HG02610 (cell line): Measurements from ENCODE around the gene TIMM10.
"Not testable (repeated sequence)": the region's sequence is repeated elsewhere in the genome, so short reads cannot be mapped to it uniquely, and the experiment has no call there.

Experiments used
- ATAC-seq: cut with Tn5 transposase; IDR thresholded peaks from one replicate; pipeline ENCODE4 v1.9.1; 2021; ENCODE audit warnings: mild to moderate bottlenecking, moderate library complexity; ENCODE audit not compliant: unreplicated experiment

Gene TIMM10

DNA sequence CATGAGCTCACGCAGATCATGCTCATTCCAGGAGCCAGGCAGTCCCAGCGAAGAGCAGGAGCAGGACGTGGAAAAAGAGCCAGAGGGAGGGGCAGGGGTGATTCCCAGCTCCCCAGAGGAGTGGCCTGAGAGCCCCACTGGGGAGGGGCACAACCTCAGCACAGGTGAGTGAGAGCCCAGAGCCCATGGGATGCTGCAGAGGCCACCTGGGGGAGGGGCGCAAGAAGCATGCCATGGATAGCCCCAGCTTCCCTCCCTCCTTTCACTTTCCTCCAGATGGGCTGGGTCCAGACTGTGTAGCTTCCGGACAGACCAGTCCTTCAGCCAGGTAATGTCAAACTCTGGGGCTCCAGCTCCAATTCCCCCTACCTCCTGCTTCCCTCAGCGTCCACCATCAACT, 13.0 kb upstream of the TIMM10 start:
- ATAC-seq: no peak

DNA sequence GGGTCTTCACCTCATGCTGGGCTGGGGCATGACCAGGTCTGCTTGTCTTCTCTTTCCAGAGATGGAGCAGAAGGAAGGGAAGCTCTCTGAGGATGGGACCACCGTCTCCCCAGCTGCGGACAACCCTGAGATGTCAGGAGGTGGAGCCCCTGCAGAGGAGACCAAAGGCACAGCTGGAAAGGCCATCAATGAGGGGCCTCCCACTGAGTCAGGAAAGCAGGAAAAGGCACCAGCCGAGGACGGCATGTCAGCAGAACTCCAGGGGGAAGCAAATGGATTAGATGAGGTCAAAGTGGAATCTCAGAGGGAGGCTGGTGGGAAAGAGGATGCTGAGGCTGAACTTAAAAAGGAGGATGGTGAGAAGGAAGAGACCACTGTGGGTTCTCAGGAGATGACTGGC, 12.0 kb upstream of the TIMM10 start:
- ATAC-seq: no peak

DNA sequence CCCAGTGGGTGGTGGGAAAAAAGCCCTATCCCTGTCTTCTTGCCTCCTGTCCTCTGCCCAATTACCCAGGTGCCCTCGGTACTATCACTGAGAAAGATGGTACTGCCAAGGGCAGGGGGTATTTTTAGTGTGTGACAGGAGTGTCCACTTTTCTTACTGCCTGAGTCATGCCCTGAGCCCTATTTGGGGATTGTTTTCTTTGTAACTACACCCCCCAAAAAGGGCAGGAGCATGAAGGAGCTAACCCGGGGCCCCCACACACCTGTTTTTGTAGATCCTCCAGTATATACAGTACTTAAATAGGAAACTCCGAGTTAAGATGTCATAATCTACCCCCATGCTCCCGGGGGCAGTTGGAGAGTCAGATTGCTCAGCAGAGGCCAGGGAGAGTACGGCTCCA, 10.6 kb upstream of the TIMM10 start:
- no peak for ATAC-seq

DNA sequence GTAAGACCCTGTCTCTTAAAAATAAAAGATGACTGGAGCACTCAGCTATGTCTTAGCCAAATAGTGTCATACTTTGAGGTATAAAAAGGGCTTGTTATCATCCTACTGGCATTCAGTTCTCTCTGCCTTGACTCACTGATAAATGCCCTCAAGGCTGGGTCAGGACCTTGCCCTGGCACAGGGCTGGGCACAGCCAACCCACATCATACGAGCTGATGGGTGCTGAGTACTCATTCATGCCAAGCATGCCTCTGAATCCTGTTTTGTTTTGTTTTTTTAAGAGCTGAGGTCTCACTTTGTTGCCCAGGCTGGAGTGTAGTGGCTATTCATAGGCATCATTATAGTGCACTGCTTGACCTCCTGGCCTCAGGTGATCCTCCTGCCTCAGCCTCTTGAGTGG, 8.8 kb upstream of the TIMM10 start:
- ATAC-seq: no peak

DNA sequence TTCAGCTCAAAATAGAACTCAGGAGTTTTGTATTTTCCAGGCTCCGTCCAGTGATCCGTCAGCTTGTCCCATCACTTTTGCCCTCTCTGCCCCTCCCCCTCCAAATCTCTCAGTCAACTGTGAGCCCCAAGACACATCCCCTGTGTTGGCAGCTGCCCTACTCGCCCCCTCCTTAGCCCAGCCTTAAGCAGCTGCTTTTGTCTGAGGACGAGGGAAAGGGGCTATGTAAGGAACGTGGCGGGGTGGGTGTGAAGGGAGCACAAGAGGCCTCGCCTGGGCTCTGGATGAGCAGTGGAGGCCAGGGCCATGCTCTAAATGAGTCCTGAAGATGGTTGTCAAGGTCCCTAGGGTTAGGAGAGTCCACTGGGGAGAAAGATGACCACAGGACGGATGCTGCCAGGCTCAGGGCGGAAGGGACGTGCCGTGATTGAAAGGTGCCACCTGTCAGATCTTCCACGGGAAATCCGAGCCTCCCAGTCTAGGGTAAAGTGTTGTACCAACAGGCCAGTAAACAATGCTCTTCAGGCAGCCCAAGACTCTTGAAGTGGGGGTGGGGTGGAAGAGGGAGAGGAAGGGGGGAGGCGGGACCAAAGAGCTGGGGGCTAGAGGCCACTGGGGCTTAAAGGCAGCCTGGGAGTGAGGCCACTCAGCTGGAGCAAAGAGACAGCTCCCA, 6.5 kb upstream of the TIMM10 start, which contains the start of gene SMTNL1:
SMTNL1 (plus strand) TSS at position 649 of the 673 bp plus-strand sequence. CDS start 5,048 bp downstream, outside the sequence.
- no peak for ATAC-seq

DNA sequence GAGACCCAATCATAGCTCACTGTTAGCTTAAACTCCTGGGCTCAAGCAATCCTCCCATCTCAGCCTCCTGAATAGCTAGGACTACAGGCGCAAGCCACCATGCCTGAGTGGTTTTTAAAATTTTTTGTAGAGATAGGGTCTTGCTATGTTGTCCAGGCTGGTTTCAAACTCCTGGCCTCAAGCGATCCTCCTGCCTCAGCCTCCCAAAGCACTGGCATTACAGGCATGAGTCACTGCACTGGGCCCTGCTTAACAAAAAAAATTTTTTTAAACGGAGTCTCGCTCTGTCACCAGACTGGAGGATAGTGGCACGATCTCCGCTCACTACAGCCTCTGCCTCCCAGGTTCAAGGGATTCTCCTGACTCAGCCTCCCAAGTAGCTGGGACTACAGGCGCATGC, 3.9 kb upstream of the TIMM10 start:
- ATAC-seq: not testable (repeated sequence)

DNA sequence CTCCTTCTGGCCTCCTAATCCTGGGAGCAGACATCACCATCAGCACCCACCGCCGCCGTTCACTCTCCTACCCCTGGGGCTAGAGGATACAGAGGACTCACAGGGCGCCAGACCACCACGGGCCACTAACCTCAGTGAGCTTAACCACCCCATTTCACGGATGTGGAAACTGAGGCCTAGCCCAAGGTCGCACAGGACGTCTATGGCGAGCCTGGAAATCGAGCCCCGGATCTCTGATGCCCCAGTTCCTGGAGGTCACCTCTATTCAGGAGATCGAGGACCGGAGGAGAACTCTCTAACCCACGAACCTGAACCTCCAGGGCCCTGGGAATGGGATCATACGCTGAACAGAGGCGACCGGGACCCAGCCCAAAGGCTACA, 349 bp downstream of the TIMM10 start:
- ATAC-seq: no peak

DNA sequence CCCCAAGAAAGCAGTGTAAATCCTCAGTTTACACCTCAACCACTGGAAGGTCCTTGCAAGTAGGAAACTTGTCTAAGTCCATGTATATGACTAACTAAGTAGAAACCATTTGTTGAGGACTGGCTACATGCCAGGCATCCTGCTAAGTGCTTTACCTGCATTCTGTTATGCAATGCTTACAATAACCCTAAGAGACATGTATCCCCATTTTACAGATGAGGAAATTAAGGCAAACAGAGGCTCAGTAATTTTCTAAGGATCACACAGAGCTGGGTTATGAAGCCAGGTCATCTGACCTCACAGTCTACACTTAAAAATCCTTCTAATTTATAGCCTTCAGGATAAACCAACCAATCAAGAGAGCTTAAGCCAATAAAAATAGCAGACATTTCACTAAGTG, 1.5 kb downstream of the TIMM10 start:
- no peak for ATAC-seq

DNA sequence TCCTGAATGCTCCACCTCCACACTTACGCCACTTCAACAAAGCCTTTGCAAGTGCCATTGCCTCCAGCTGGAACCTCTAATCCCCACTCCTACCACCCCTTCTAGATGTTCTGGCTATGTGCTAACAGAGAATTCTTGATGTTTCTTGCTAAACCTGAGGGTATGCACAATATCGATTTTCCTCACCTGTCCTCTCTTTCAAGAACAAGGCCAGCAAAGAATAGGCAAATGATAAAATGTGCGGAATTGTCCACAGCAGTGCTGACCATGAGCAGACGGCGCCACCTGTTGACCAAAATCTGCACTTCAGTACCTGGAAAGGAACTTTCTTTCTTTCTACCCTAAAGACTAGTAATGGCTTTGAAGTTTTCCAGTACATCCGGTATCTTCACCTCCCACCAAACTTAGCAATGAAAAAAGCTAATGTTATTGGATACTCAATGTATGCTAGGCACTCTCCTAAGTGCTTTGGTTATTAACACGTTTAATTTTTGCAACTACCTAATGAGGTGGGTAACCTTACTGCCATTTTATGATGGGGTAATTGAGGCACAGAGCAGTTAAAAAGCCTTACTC, 3.4 kb downstream of the TIMM10 start:
- no peak for ATAC-seq

DNA sequence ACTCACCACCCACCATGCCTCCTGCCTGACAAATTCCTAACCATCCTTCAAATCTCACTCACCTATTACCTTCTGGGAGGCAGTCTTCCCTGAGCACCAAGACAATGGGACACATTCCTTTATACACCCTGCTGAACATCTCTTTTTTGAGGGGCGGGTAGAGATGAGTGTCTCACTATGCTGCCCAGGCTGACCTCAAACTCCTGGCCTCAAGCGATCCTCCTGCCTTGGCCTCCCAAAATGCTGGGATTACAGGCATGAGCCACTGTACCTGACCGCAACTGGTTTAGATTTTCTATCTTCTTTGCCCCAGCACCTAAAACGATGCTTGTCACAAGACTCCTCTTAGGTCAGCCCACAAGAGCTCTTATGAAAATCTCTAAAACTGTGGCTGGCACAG, 7.1 kb downstream of the TIMM10 start:
- no peak for ATAC-seq

DNA sequence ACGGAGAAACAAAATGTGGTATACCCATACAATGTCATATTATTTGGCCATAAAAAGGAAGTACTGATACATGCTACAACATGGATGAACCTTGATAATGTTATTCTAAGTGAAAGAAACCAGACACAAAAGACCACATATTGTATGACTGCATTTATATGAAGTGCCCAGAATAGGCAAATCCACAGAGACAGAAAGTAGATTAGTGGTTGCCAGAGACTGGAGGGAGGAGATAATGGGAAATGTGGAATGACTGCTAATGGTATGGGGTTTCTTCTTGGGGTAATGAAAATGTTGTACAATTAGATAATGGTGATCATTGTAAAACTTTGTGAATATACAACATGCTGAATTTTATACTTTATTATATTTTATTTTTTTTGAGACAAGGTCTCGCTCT, 9.4 kb downstream of the TIMM10 start:
- ATAC-seq: no peak

DNA sequence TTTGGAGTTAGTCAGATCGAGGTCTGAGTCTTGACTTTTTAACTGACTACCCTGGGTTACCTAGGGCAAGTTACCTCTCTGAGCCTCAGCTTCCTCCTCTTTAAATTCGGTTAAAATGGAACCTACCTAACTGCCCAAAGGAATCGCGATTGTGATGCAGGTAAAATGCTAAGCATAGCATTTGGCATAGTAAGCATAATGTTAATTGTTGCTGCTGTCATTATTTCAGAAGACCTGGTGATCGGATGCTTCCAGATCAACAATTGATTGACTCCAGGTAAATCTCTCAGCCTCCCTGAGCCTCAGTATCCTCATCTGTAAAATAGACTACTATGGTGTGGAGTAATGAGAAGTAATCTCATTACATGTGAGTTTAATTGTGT, 14.5 kb downstream of the TIMM10 start:
- ATAC-seq: no peak

DNA sequence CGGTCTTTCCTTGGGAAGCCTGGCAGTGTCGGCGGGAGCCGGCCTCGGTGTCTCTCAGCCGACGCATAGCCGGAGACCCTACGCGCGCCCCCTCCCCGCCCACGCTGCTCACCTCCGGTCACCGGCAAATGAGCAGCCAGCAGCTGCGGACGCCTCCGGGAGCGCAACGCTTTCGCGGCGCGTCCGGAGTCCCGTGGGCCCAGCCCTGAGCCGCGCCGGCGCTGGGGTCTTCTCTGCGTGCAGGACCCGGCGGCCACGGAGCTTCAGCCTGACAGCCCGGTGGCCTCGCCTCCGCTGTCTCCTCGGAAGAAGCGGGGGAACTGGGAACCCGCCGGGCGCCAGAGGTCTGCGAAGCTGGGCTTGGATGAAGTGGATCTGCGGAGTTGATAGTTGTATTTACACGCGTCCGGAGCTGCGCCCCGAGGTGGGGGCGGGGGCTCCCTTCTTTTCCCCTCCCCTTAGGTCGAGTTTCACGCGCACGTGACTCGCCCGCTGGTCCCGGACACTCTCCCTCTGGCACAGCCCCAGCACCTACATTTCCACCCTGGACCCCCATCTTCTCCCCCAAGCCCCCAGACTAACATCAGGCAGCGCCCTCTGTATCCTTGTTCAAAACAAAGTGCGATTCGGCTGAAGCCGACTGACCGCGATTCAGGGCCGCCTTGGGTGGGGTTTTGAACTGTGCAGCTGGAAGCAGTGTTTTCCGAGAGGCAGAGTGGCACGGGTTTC, 15.1 kb downstream of the TIMM10 start, which contains the start of gene SLC43A1:
SLC43A1 (minus strand) TSS at position 371 of the 729 bp plus-strand sequence. CDS start 1,591 bp downstream, outside the sequence.
- peak; percentile 24 for ATAC-seq

DNA sequence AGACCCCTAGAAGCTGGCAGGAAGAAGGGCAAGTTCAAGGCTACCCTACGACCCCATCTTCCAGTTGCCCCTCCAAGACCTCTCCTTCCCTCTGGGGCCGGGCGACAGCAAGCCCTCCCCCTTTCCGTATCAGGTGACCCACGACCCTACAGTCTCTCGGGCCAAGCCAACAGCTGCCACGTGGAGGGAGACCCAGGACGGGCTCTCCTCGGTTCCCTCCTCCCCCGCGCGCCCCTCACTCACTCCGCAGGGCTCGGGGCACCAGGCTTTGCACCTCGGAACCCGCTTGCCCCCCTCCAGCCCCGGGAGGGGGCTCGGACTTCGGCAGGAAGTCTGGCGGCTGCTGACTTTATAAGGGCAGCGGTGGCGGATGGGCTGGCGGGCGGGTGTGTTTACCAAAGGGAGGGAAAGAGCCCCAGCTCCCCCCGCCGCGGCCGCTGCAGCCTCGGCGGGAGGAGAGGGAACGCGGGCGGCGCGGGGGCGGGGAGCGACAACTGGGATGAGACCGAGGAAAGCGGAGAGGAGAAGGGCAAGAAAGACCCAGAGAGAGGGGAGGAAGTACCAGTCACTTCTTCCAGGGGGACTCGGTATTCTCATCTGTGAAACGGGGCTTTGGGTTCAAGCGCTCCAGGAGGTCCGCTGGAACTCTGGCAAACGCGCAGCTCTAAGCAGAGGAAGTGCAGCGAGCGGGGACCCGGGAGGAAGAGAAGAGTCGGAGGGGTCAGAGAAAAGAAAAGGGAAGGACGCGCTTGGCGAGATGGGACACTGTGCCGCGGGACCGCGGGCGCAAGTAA, 15.8 kb downstream of the TIMM10 start:
- peak; percentile 38 for ATAC-seq

DNA sequence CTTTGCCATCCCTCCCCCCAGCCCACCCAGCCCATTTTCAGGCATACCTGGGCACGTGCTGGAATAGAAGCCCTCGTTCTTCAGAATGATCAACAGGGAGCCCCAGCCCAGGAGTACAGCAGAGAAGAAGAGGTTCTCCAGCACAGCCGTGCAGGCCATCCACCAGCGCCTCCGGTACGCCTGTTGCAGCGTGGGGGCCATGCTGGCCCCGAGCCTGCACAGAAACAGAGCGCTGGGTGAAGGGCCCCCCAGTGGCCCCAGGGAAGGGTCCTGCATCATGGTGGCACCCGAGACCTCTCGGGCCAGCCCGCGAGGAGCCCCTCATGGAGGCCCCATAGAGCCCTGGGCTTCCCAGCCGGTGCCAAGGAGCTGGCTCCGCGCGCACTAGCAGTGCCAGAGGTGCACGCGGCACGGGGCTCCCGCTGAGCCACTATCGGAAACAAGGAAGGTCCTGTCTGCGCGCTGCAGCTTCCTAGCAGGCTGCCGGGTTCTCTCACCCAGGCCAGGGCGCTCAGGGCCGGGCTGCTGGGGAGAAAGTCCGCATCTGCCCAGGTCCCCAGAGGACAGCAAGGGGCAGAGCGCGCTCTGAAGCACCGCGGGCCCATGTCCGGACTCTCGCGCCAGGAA, 16.5 kb downstream of the TIMM10 start:
- ATAC-seq: peak; percentile 18

DNA sequence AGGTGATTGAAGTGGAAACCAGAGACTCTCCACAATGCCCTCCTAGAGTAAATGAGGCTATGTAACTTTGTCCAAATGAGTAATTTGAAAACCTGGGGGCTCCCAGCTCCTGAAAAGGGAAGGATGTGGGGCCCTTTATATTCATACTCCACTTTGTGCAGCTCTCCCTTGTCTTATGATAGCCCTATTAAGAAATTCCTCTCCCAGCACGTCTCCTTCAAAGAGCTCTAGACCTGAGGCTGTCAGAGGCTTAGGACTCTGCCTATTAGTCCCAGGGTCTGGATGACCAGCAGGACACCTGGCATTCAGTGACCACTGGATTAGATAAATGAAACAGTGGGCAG, 17.1 kb downstream of the TIMM10 start:
- ATAC-seq: no peak

DNA sequence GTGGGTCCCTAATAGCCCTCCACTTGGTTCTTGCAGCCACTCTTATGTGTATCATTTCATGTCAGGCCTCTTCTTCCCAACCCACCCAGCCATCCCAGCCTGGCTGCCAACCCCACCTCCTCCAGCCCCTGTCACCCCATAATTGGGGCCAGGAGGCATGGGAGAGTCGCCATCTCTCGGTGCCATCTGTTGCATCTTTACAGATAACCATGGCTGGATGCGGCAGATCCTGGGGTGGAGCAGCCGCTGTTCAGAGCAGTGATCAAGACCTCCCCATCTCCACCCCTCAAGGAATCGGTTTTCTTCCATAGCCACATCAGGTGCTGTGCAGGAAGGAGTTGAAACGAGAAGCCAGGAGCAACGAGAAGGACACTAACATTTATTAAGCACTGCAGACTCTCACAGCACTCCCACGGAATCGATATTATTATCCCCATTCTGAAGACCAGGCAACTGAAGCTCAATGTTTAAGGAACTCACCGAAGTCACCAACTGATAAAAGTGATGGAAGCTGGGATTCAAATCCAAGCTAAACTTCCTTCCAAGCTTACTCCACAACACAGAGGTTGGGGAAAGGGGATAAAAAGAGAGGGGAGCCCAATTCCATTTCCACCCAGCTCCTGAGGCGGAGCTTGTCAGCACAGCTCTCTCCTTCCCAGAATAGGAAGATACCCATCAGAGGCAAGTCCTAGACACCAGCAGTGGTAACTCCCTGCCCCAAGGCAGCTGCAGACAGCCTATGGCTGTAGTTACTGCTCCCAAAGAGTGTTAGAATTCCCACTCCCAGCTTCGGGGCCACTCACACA, 17.7 kb downstream of the TIMM10 start:
- no peak for ATAC-seq

DNA sequence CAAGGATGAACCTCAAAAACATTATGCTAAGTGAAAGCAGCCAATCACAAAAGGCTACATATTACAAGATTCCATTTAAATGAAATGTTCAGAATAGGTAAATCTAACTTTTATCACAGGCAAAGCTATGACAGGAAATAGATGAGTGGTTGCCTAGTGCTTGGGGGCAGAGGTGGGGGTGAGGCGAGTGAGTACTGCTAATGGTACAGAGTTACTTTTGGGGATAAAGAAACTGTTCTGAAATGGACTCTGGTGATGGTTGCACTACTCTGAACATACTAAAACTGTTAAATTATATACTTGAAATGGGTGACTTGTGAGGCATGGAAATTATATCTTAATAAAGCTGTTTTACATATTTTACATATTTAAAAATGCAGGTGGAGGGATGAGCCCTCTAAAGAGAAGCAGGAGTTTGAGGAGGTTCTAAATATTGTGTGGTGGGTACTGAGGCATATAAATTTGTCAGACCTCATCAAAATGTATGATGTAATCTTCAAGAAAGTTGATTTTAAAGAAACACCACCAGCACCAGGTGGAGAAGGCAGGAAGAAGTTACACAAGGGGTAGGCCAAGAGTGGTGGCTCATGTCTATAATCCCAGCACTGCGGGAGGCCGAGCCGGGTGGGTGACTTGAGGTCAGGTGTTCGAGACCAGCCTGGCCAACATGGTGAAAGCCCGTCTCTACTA, 18.7 kb downstream of the TIMM10 start:
- no peak for ATAC-seq

DNA sequence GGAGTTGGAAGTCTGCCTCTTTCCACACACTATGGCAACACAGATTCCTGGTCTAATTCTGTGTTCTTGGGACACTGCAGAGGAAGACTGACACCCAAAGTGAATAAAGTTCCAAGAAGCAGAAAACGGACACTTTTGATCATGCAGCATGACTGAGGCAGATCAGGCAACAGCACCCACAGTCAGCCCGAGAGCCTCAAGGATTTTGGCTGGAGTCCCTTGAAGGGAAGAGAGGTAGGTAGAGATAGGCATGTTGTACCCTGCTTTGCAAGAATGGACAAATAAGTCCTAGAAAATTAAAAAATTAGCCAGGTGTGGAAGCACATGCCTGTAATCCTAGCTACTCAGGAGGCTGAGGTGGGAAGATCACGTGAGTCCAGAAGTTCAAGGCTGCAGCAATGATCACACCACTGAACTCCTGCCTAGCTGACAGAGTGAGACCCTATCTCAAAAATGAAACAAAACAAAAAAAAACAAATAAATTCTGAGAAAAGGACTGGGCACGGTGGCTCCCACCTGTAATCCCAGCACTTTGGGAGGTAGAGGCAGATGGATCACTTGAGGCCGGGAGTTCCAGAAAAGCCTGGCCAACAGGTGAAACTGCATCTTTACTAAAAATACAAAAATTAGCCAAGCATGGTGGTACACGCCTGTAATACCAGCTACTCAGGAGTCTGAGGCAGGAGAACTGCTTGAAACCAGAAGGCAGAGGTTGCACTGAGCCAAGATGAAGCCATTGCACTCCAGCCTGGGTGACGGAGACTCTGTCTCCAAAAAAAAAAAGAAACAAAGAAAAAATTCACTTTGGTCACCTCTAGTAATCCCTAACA, 22.0 kb downstream of the TIMM10 start:
- no peak for ATAC-seq
